CD4-positive, alpha-beta T cell (primary cell): ENCODE measurements around the gene KCNB1. TPM values are rescaled to one million over a fixed set of nuclear protein-coding genes. Genes with fewer than 3 reads are reported as not detected.

Experiments used
- ATAC-seq: fragments of 200-7000 bp; cut with Tn5 transposase; one replicate; pipeline ENCODE4 v1.10.0; 2022; ENCODE audit warnings: mild to moderate bottlenecking; ENCODE audit not compliant: poor library complexity
- CTCF ChIA-PET: fragments of 350-600 bp; sonication (Branson Sonifier 250); formaldehyde crosslinking; loops from one replicate; lab custom pipeline; 2021; ENCODE audit warnings: antibody characterized with exemption, inconsistent platforms; lab: Charles Lee
- POLR2A ChIA-PET: fragments of 350-600 bp; sonication (Branson Sonifier 250); formaldehyde crosslinking; loops from one replicate; lab custom pipeline; 2021; ENCODE audit warnings: antibody characterized with exemption, inconsistent platforms; lab: Charles Lee
- DNase-seq, 14 experiments: peaks; one replicate each; pipeline ENCODE4 v3.0.0-alpha.2; 2013 to 2020; ENCODE audit warnings: mixed read lengths in 2 of 14
- H3K27ac ChIP-seq, 2 donors: one replicate each; pipeline versions ENCODE4 v1.5.1 to v1.7.0; 2013; ENCODE audit warnings: low read length in 2 of 2, low read depth in 1 of 2, mild to moderate bottlenecking in 1 of 2
- H3K27me3 ChIP-seq, 2 experiments: 1 replicate in 1 of 2; 2 replicates in 1 of 2; pipeline versions ENCODE4 v1.6.1 to v1.7.0; 2013; ENCODE audit warnings: low read length in 2 of 2, control low read depth in 1 of 2, mild to moderate bottlenecking in 1 of 2, moderate library complexity in 1 of 2; ENCODE audit not compliant: insufficient read depth in 2 of 2, control insufficient read depth in 1 of 2
- H3K36me3 ChIP-seq: one replicate; pipeline ENCODE4 v1.6.1; 2013; ENCODE audit warnings: low read length, control low read depth; ENCODE audit not compliant: insufficient read depth
- H3K4me1 ChIP-seq: one replicate; pipeline ENCODE4 v1.6.1; 2013; ENCODE audit warnings: low read length, control low read depth; ENCODE audit not compliant: insufficient read depth
- H3K4me3 ChIP-seq: one replicate; pipeline ENCODE4 v1.5.1; 2013; ENCODE audit warnings: mild to moderate bottlenecking, low read length, moderate library complexity
- H3K9me3 ChIP-seq, 2 experiments: 1 replicate in 1 of 2; 2 replicates in 1 of 2; pipeline versions ENCODE4 v1.6.1 to v1.7.0; 2013; ENCODE audit warnings: low read length in 2 of 2, mild to moderate bottlenecking in 2 of 2, control low read depth in 1 of 2, moderate library complexity in 1 of 2; ENCODE audit not compliant: control insufficient read depth in 1 of 2, insufficient read depth in 1 of 2
- H3K27ac Mint-ChIP-seq: one replicate; pipeline ENCODE4 v1.8.0; 2020; ENCODE audit warnings: mixed read lengths
- H3K27me3 Mint-ChIP-seq: one replicate; pipeline ENCODE4 v1.8.0; 2021; ENCODE audit warnings: mixed read lengths
- H3K36me3 Mint-ChIP-seq: one replicate; pipeline ENCODE4 v1.8.0; 2021; ENCODE audit warnings: low read depth, mixed read lengths
- H3K4me1 Mint-ChIP-seq: one replicate; pipeline ENCODE4 v1.8.0; 2021; ENCODE audit warnings: low read depth, mixed read lengths
- H3K4me3 Mint-ChIP-seq: one replicate; pipeline ENCODE4 v1.8.0; 2020; ENCODE audit warnings: mild to moderate bottlenecking, mixed read lengths
- H3K9me3 Mint-ChIP-seq: one replicate; pipeline ENCODE4 v1.8.0; 2020; ENCODE audit warnings: mixed read lengths
- CTCF ChIP-seq: fragments of 200-600 bp; IDR thresholded peaks from one replicate; pipeline ENCODE4 v1.8.0; 2022; ENCODE audit warnings: antibody characterized with exemption, mild to moderate bottlenecking
- intact Hi-C, 2 experiments: fragments of 100-400 bp; cut with DNase I in 1 of 2; cut with micrococcal nuclease in 1 of 2; formaldehyde crosslinking; loops; one replicate each; pipeline versions ENCODE4 v1.15.1 to v1.9.0; 2023 to 2025; cut with DNase I, micrococcal nuclease
- total RNA-seq, 174 experiments: library from RNA in 2 of 174; stranded (reverse) in 2 of 174; gene quantifications; one replicate each; pipeline ENCODE4 v1.2.3 and lab custom pipeline; 2021 to 2026

The KCNB1 gene
- total RNA-seq, 2 experiments from 2014 or later, result 0.06 to 0.08 TPM

GRCh38 chr20:49475292-49476015 lies 7.0 kb downstream of the KCNB1 start:
- H3K4me3 ChIP-seq, result no peak overlapping the region
- Mint-ChIP-seq H3K4me3 (no peak overlapping the region), H3K27me3 (peaks cover 72% of the 10 kb centered on the region), H3K36me3 (no peaks in the 10 kb centered on the region), H3K9me3 (no peaks in the 10 kb centered on the region), H3K4me1 (no peaks in the 10 kb centered on the region), H3K27ac (no peak overlapping the region)
- CTCF ChIA-PET, result no interaction called here
- no peaks in the 10 kb centered on the region for H3K36me3 ChIP-seq
- intact Hi-C loops, result no loop called here
- POLR2A ChIA-PET, result no interaction called here
- no peak for TF ChIP-seq CTCF
- DNase-seq, result no peak
- no peak for ATAC-seq
- H3K4me1 ChIP-seq, result no peaks in the 10 kb centered on the region
- peaks cover 15 to 31% of the 10 kb centered on the region in 2 experiments for H3K27me3 ChIP-seq
- no peak overlapping the region for H3K27ac ChIP-seq
- H3K9me3 ChIP-seq, result no peaks in the 10 kb centered on the region

GRCh38 chr20:49471397-49471796 lies 11.1 kb downstream of the KCNB1 start:
- intact Hi-C loops, result no loop called here
- H3K4me1 Mint-ChIP-seq, result no peaks in the 10 kb centered on the region
- no peaks in the 10 kb centered on the region for H3K36me3 ChIP-seq
- POLR2A ChIA-PET, result no interaction called here
- no peaks in the 10 kb centered on the region for H3K36me3 Mint-ChIP-seq
- no peak overlapping the region for H3K4me3 ChIP-seq
- no peak overlapping the region for H3K27ac ChIP-seq
- no peak for ATAC-seq
- CTCF ChIA-PET, result no interaction called here
- peaks cover 11 to 15% of the 10 kb centered on the region in 2 experiments for H3K27me3 ChIP-seq
- H3K4me1 ChIP-seq, result peaks cover 2% of the 10 kb centered on the region
- no peaks in the 10 kb centered on the region for H3K9me3 Mint-ChIP-seq
- no peaks in the 10 kb centered on the region for H3K9me3 ChIP-seq
- TF ChIP-seq CTCF, result no peak
- DNase-seq, result no peak
- no peak overlapping the region for H3K27ac Mint-ChIP-seq
- peaks cover 69% of the 10 kb centered on the region for H3K27me3 Mint-ChIP-seq
- no peak overlapping the region for H3K4me3 Mint-ChIP-seq

GRCh38 chr20:49470922-49471321 lies 11.5 kb downstream of the KCNB1 start:
- H3K9me3 ChIP-seq, result no peaks in the 10 kb centered on the region
- peaks cover 2% of the 10 kb centered on the region for H3K4me1 ChIP-seq
- no peaks in the 10 kb centered on the region for H3K36me3 ChIP-seq
- Mint-ChIP-seq H3K4me1 (no peaks in the 10 kb centered on the region), H3K27ac (no peak overlapping the region), H3K9me3 (no peaks in the 10 kb centered on the region), H3K36me3 (no peaks in the 10 kb centered on the region), H3K27me3 (peaks cover 64% of the 10 kb centered on the region), H3K4me3 (no peak overlapping the region)
- ATAC-seq (no peak), DNase-seq (no peak)
- intact Hi-C loops, result no loop called here
- H3K4me3 ChIP-seq, result no peak overlapping the region
- no peak overlapping the region for H3K27ac ChIP-seq
- no peak for TF ChIP-seq CTCF
- CTCF ChIA-PET, result no interaction called here
- POLR2A ChIA-PET, result no interaction called here
- H3K27me3 ChIP-seq, result peaks cover 11 to 12% of the 10 kb centered on the region in 2 experiments
